GM12878 (cell line): ENCODE measurements around the gene USP34.

Experiments used
- ATF7 ChIP-seq: fragments of 450-650 bp; IDR thresholded peaks from 2 replicates; pipeline ENCODE4 v1.6.1; 2016; ENCODE audit warnings: low read depth, mild to moderate bottlenecking
- BMI1 ChIP-seq: fragments of 450-650 bp; IDR thresholded peaks from 2 replicates; pipeline ENCODE4 v1.6.1; 2016; ENCODE audit warnings: mild to moderate bottlenecking, moderate library complexity, borderline replicate concordance
- CHD2 ChIP-seq: IDR thresholded peaks from 2 replicates; pipeline ENCODE4 v1.6.1; 2011; ENCODE audit warnings: low read depth, low read length, improper control_type of control experiment, borderline replicate concordance
- CHD4 ChIP-seq: fragments of 200-600 bp; sonication (generic); IDR thresholded peaks from 2 replicates; pipeline ENCODE4 v1.6.1; 2016; ENCODE audit warnings: mild to moderate bottlenecking
- CREB1 ChIP-seq: IDR thresholded peaks from 2 replicates; pipeline ENCODE4 v1.6.1; 2012; ENCODE audit warnings: low read depth, mild to moderate bottlenecking, inconsistent platforms
- CTCF ChIP-seq, 3 experiments: IDR thresholded peaks in 2 of 3; conservative IDR thresholded peaks in 1 of 3; 2 replicates each; pipeline ENCODE4 v1.5.1; 2011; ENCODE audit warnings: low read depth in 3 of 3, low read length in 3 of 3, mild to moderate bottlenecking in 3 of 3, control low read depth in 2 of 3, moderate library complexity in 2 of 3, inconsistent platforms in 1 of 3, mixed read lengths in 1 of 3; ENCODE audit not compliant: control insufficient read depth in 2 of 3, insufficient read depth in 1 of 3; ENCODE audit errors: extremely low read depth in 1 of 3
- DPF2 ChIP-seq: fragments of 450-650 bp; IDR thresholded peaks from 2 replicates; pipeline ENCODE4 v1.6.1; 2017; ENCODE audit warnings: mild to moderate bottlenecking
- FOXK2 ChIP-seq: fragments of 450-650 bp; IDR thresholded peaks from 2 replicates; pipeline ENCODE4 v1.6.1; 2017; ENCODE audit warnings: mild to moderate bottlenecking, moderate library complexity
- SMARCA5 ChIP-seq: fragments of 450-650 bp; IDR thresholded peaks from 2 replicates; pipeline ENCODE4 v1.6.1; 2017; ENCODE audit warnings: mild to moderate bottlenecking
- SRF ChIP-seq, 2 experiments: IDR thresholded peaks; 2 replicates each; pipeline ENCODE4 v1.6.1; 2011; ENCODE audit warnings: low read depth in 2 of 2, low read length in 2 of 2, mild to moderate bottlenecking in 1 of 2, moderate library complexity in 1 of 2
- STAT3 ChIP-seq: IDR thresholded peaks from 2 replicates; pipeline ENCODE4 v1.6.1; 2011; ENCODE audit warnings: low read depth, low read length, improper control_type of control experiment
- SUPT20H ChIP-seq: IDR thresholded peaks from 2 replicates; pipeline ENCODE4 v1.6.1; 2011; ENCODE audit warnings: low read depth, mild to moderate bottlenecking, low read length, moderate library complexity, borderline replicate concordance; ENCODE audit not compliant: control insufficient read depth
- YY1 ChIP-seq: IDR thresholded peaks from 2 replicates; pipeline ENCODE4 v1.6.1; 2011; ENCODE audit warnings: low read depth, mild to moderate bottlenecking, low read length
- TF ChIP-seq, protein P1 (sequence below): IDR thresholded peaks from 2 replicates; pipeline ENCODE4 v1.6.1; 2012; ENCODE audit warnings: mild to moderate bottlenecking, low read depth, low read length

- TF ChIP-seq, protein P1, sequence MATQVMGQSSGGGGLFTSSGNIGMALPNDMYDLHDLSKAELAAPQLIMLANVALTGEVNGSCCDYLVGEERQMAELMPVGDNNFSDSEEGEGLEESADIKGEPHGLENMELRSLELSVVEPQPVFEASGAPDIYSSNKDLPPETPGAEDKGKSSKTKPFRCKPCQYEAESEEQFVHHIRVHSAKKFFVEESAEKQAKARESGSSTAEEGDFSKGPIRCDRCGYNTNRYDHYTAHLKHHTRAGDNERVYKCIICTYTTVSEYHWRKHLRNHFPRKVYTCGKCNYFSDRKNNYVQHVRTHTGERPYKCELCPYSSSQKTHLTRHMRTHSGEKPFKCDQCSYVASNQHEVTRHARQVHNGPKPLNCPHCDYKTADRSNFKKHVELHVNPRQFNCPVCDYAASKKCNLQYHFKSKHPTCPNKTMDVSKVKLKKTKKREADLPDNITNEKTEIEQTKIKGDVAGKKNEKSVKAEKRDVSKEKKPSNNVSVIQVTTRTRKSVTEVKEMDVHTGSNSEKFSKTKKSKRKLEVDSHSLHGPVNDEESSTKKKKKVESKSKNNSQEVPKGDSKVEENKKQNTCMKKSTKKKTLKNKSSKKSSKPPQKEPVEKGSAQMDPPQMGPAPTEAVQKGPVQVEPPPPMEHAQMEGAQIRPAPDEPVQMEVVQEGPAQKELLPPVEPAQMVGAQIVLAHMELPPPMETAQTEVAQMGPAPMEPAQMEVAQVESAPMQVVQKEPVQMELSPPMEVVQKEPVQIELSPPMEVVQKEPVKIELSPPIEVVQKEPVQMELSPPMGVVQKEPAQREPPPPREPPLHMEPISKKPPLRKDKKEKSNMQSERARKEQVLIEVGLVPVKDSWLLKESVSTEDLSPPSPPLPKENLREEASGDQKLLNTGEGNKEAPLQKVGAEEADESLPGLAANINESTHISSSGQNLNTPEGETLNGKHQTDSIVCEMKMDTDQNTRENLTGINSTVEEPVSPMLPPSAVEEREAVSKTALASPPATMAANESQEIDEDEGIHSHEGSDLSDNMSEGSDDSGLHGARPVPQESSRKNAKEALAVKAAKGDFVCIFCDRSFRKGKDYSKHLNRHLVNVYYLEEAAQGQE: no peak
- TF ChIP-seq CTCF (IDR thresholded peaks at IDR 0.05 in 2 of 3, conservative IDR thresholded peaks at IDR 0.05 in 1 of 3; ENCODE audit: control insufficient read depth in 2 of 3, extremely low read depth in 1 of 3, insufficient read depth in 1 of 3, low read depth in 3 of 3, low read length in 3 of 3): no peak
- no peak for TF ChIP-seq SMARCA5
- TF ChIP-seq CREB1: no peak
- no peak for TF ChIP-seq ATF7
- no peak for TF ChIP-seq DPF2
- TF ChIP-seq YY1: no peak
- no peak for TF ChIP-seq FOXK2
- TF ChIP-seq SRF (IDR thresholded peaks at IDR 0.05; ENCODE audit: low read depth in 2 of 2, low read length in 2 of 2): no peak
- TF ChIP-seq CHD4: no peak
- no peak for TF ChIP-seq CHD2
- no peak for TF ChIP-seq STAT3
- no peak for TF ChIP-seq BMI1
- TF ChIP-seq SUPT20H: no peak
Measured at GRCh38 chr2:61326423-61326822, 144.5 kb downstream of the USP34 start.
